ENCODE measurements around the gene MPC1L.

MPC1L gene

GRCh38 chrX:40653535-40653934 lies 30.3 kb downstream of the MPC1L start:
- DNase-seq: no peak
- H3K9me3 ChIP-seq (ENCODE audit: severe bottlenecking): no peaks in the 10 kb centered on the region
- H3K4me3 ChIP-seq (ENCODE audit: low read depth, low read length): no peak overlapping the region
- no peak overlapping the region for H3K27ac ChIP-seq
- TF ChIP-seq, protein P1, sequence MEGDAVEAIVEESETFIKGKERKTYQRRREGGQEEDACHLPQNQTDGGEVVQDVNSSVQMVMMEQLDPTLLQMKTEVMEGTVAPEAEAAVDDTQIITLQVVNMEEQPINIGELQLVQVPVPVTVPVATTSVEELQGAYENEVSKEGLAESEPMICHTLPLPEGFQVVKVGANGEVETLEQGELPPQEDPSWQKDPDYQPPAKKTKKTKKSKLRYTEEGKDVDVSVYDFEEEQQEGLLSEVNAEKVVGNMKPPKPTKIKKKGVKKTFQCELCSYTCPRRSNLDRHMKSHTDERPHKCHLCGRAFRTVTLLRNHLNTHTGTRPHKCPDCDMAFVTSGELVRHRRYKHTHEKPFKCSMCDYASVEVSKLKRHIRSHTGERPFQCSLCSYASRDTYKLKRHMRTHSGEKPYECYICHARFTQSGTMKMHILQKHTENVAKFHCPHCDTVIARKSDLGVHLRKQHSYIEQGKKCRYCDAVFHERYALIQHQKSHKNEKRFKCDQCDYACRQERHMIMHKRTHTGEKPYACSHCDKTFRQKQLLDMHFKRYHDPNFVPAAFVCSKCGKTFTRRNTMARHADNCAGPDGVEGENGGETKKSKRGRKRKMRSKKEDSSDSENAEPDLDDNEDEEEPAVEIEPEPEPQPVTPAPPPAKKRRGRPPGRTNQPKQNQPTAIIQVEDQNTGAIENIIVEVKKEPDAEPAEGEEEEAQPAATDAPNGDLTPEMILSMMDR (IDR thresholded peaks at IDR 0.05; ENCODE audit: low read depth, low read length): no peak
- H3K27me3 ChIP-seq (ENCODE audit: insufficient read depth, low read depth, severe bottlenecking): no peaks in the 10 kb centered on the region
- peaks cover 41% of the 10 kb centered on the region for H3K36me3 ChIP-seq

DNA sequence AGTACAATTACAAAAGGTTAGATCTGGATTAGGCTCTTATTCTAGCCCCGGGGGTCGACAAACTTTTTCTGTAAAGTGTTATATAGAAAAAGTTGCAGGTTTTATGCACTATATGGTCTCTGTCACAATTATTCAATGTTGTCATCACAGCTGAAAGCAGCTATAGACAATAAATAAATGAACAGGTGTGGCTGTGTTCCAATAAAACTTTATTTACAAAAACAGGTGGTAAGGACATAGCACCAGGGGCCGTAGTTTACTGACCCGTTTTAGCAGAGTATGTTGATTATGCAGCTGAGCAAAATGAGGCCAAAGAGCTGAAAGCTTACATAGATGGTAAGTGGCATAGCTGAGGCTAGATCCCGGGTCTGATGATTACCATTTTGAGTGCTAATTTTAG lies 37.2 kb downstream of the MPC1L start:
- H3K36me3 ChIP-seq: peaks cover 61% of the 10 kb centered on the region
- no peak overlapping the region for H3K27ac ChIP-seq
- DNase-seq: no peak
- no peak overlapping the region for H3K4me3 ChIP-seq (ENCODE audit: low read depth, low read length)
- no peaks in the 10 kb centered on the region for H3K9me3 ChIP-seq (ENCODE audit: severe bottlenecking)
- TF ChIP-seq, protein P1 (IDR thresholded peaks at IDR 0.05; ENCODE audit: low read depth, low read length): no peak
- H3K27me3 ChIP-seq (ENCODE audit: insufficient read depth, low read depth, severe bottlenecking): no peaks in the 10 kb centered on the region

DNA sequence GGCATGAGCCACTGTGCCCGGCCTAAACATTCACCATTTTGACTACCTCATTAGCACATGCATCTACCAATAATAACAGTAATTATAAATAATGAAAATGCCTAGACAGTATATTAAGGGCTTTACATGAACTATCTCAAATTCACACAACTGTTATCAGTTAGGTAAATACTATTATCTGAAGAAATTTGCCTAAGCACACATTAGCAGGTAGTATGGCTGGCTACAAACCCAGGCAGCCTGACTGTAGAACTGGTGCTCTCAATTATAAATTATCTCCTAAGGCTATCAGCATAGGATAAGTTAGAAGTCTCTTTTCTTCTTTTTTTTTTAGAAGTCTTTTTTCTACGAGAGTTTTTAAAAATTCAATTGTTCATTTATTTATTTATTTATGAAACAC lies 38.3 kb downstream of the MPC1L start:
- H3K9me3 ChIP-seq (ENCODE audit: severe bottlenecking): no peaks in the 10 kb centered on the region
- no peak for DNase-seq
- no peaks in the 10 kb centered on the region for H3K27me3 ChIP-seq (ENCODE audit: insufficient read depth, low read depth, severe bottlenecking)
- H3K4me3 ChIP-seq (ENCODE audit: low read depth, low read length): no peak overlapping the region
- TF ChIP-seq, protein P1 (IDR thresholded peaks at IDR 0.05; ENCODE audit: low read depth, low read length): no peak
- H3K36me3 ChIP-seq: peaks cover 69% of the 10 kb centered on the region
- no peak overlapping the region for H3K27ac ChIP-seq

GRCh38 chrX:40663078-40663740 lies 40.0 kb downstream of the MPC1L start:
- TF ChIP-seq, protein P1 (IDR thresholded peaks at IDR 0.05; ENCODE audit: low read depth, low read length): no peak
- Histone ChIP-seq H3K36me3 (peaks cover 74% of the 10 kb centered on the region), H3K4me3 (ENCODE audit: low read depth, low read length) (no peak overlapping the region), H3K9me3 (ENCODE audit: severe bottlenecking) (no peaks in the 10 kb centered on the region), H3K27me3 (ENCODE audit: insufficient read depth, low read depth, severe bottlenecking) (no peaks in the 10 kb centered on the region), H3K27ac (no peak overlapping the region)
- DNase-seq: no peak

GRCh38 chrX:40663880-40664630 lies 40.8 kb downstream of the MPC1L start:
- peaks cover 80% of the 10 kb centered on the region for H3K36me3 ChIP-seq
- DNase-seq: peak; percentile 14
- TF ChIP-seq, protein P1 (IDR thresholded peaks at IDR 0.05; ENCODE audit: low read depth, low read length): peak; percentile 30

More at GRCh38 chrX:40663880-40664630, 40.8 kb downstream of the MPC1L start:
- no peak overlapping the region for H3K4me3 ChIP-seq (ENCODE audit: low read depth, low read length)
- H3K27ac ChIP-seq: no peak overlapping the region
- no peaks in the 10 kb centered on the region for H3K9me3 ChIP-seq (ENCODE audit: severe bottlenecking)
- H3K27me3 ChIP-seq (ENCODE audit: insufficient read depth, low read depth, severe bottlenecking): no peaks in the 10 kb centered on the region

Measured in WERI-Rb-1 (cell line).